Measurements from ENCODE around the gene CASP9. TPM values are rescaled to one million over a fixed set of nuclear protein-coding genes. Genes with fewer than 3 reads are reported as not detected.

Gene CASP9
- polyA plus RNA-seq (2011; rRNA removed) (10.4 and 10.8 TPM in 2 replicates), polyA minus RNA-seq (2011; rRNA and poly(A)+ RNA removed) (9.6 and 11.2 TPM in 2 replicates)

DNA sequence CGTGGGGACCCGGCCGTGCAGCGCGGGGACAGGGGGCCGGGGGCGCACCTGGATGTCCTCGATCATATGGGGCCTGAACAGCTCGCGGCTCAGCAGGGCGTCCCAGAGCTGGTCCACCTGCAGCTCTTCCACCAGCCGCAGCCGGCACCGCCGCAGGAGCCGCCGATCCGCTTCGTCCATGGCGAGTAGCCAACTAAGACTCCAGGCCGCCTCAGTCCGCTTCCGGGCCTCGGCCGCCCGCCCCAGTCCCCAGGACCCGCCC lies at the start of gene CASP9:
Gene CASP9 (minus strand): TSS at position 195 of the 262 bp plus-strand sequence. CDS start 15 bp downstream, at position 180.
- Histone ChIP-seq H3K27me3 (ENCODE audit: control insufficient read depth, insufficient read depth, low read length) (no peaks in the 10 kb centered on the region), H3K27ac (ENCODE audit: low read depth, low read length) (peak within 1 kb of the TSS; percentile 99), H3K9me3 (ENCODE audit: control insufficient read depth, insufficient read depth, low read length) (peaks cover 4% of the 10 kb centered on the region; the same call in 1 of the 2 replicates), H3K4me3 (ENCODE audit: low read depth, low read length) (peak within 1 kb of the TSS; percentile 84)
- no peak for DNase-seq (ENCODE audit: low read depth, low spot score)
- CTCF ChIA-PET, result no interaction called here
- TF ChIP-seq, protein P1, sequence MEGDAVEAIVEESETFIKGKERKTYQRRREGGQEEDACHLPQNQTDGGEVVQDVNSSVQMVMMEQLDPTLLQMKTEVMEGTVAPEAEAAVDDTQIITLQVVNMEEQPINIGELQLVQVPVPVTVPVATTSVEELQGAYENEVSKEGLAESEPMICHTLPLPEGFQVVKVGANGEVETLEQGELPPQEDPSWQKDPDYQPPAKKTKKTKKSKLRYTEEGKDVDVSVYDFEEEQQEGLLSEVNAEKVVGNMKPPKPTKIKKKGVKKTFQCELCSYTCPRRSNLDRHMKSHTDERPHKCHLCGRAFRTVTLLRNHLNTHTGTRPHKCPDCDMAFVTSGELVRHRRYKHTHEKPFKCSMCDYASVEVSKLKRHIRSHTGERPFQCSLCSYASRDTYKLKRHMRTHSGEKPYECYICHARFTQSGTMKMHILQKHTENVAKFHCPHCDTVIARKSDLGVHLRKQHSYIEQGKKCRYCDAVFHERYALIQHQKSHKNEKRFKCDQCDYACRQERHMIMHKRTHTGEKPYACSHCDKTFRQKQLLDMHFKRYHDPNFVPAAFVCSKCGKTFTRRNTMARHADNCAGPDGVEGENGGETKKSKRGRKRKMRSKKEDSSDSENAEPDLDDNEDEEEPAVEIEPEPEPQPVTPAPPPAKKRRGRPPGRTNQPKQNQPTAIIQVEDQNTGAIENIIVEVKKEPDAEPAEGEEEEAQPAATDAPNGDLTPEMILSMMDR (IDR thresholded peaks at IDR 0.05; ENCODE audit: low read depth, low read length), result no peak
- POLR2A ChIA-PET, result interaction anchor here (0.6 kb wide), 1 partner anchor 631 kb away, joined by 12 read pairs; no protein-coding TSS in a partner anchor

DNA sequence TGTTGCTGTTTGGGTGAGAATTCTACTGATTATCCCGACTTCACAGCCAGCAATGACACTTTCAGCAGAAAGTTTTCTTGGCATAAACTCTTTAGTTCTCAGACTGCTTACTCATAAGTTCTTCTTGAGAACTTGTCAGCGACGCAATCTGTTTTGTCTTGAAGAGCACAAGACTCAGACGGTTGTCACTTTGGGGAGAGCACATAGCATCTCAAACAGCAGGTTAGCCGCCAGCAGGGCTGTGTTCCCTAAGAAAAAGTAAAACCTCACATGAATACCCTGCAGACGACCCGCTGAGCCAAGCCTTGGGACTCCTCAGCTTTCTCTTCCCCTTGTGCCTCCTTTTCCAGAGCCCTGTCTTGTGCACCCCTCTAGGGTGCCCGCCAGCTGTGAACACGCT lies 49.5 kb upstream of the CASP9 start:
- H3K9me3 ChIP-seq (ENCODE audit: control insufficient read depth, insufficient read depth, low read length), result no peaks in the 10 kb centered on the region
- no peak overlapping the region for H3K4me3 ChIP-seq (ENCODE audit: low read depth, low read length)
- TF ChIP-seq, protein P1 (IDR thresholded peaks at IDR 0.05; ENCODE audit: low read depth, low read length), result no peak
- no peak overlapping the region for H3K27ac ChIP-seq (ENCODE audit: low read depth, low read length)
- ChIA-PET CTCF (no interaction called here), POLR2A (no interaction called here)
- no peak for DNase-seq (ENCODE audit: low read depth, low spot score)
- H3K27me3 ChIP-seq (ENCODE audit: control insufficient read depth, insufficient read depth, low read length), result no peaks in the 10 kb centered on the region

DNA sequence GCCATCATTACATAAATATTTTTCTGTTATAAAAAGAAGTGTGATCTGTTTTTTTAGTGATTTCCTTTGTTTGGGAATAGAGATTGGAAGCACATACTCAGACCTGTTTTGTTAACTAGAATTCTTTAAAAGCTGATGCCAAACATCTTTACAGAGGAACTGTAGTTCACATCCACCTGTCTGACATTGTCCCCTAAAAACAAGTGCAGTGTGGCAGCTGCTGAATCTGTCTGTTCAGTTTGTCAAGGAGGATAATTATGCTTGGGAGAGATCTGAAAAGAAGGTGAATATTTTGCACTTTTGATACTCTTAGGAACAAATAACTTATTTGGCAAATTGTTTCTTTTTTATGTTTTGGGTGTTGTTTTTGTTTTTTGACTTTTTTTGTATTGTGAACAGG lies 47.3 kb upstream of the CASP9 start:
- no peak for DNase-seq (ENCODE audit: low read depth, low spot score)
- ChIA-PET POLR2A (no interaction called here), CTCF (interaction anchor here (0.6 to 1.2 kb wide), 3 partner anchors 10 to 245 kb away, joined by 3 to 6 read pairs (median 3); no protein-coding TSS in a partner anchor)
- H3K9me3 ChIP-seq (ENCODE audit: control insufficient read depth, insufficient read depth, low read length), result no peaks in the 10 kb centered on the region
- no peaks in the 10 kb centered on the region for H3K27me3 ChIP-seq (ENCODE audit: control insufficient read depth, insufficient read depth, low read length)
- H3K27ac ChIP-seq (ENCODE audit: low read depth, low read length), result no peak overlapping the region
- TF ChIP-seq, protein P1 (IDR thresholded peaks at IDR 0.05; ENCODE audit: low read depth, low read length), result no peak
- no peak overlapping the region for H3K4me3 ChIP-seq (ENCODE audit: low read depth, low read length)

- no peaks in the 10 kb centered on the region for H3K27me3 ChIP-seq (ENCODE audit: control insufficient read depth, insufficient read depth, low read length)
- TF ChIP-seq, protein P1 (IDR thresholded peaks at IDR 0.05; ENCODE audit: low read depth, low read length), result no peak
- ChIA-PET POLR2A (no interaction called here), CTCF (interaction anchor here (0.6 to 1.2 kb wide), 3 partner anchors 10 to 245 kb away, joined by 3 to 6 read pairs (median 3); no protein-coding TSS in a partner anchor)
- no peak for DNase-seq (ENCODE audit: low read depth, low spot score)
- H3K4me3 ChIP-seq (ENCODE audit: low read depth, low read length), result no peak overlapping the region
- H3K27ac ChIP-seq (ENCODE audit: low read depth, low read length), result no peak overlapping the region
- H3K9me3 ChIP-seq (ENCODE audit: control insufficient read depth, insufficient read depth, low read length), result no peaks in the 10 kb centered on the region
Measured at GRCh38 chr1:15570861-15571260, 46.8 kb upstream of the CASP9 start.

DNA sequence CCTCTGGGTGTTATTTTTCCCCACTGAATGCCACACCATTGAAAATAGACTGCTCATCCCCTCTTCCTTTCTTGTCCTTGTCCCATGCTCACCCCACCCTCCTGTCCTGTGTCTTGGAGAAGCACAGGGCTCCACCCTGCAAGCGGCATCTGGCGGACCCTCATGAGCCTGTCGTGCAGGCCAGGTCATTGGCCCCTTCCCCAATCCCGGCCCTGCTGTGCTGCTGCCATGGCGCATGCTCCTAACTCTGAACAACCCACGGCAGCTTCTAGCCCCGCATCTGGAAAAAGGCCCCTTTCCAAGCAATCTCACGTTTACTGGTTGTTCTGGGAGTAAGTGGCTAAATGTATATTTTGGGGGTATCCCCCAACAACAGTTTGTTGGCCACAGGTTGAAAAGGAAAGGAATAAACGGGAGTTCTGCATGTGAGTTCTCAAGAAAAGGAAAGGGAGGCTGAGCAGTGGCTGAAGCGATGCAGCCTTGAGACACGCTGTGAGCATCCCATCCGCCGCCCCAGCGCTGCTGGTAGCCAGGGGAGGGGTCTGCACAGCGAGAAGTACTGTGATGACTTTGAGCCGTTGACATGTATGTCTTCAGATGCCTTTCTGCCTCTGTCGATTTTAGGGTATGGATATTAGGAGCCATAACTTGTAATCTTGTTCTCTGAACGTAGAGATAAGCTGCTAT lies 44.5 kb upstream of the CASP9 start:
- CTCF ChIA-PET, result no interaction called here

More for the DNA sequence above, 44.5 kb upstream of the CASP9 start:
- H3K9me3 ChIP-seq (ENCODE audit: control insufficient read depth, insufficient read depth, low read length), result no peaks in the 10 kb centered on the region
- no peaks in the 10 kb centered on the region for H3K27me3 ChIP-seq (ENCODE audit: control insufficient read depth, insufficient read depth, low read length)
- no peak overlapping the region for H3K27ac ChIP-seq (ENCODE audit: low read depth, low read length)
- POLR2A ChIA-PET, result no interaction called here
- no peak for DNase-seq (ENCODE audit: low read depth, low spot score)
- TF ChIP-seq, protein P1 (IDR thresholded peaks at IDR 0.05; ENCODE audit: low read depth, low read length), result no peak
- no peak overlapping the region for H3K4me3 ChIP-seq (ENCODE audit: low read depth, low read length)
